PC-9 (cell line): ENCODE results near the gene RAB1B. TPM values are rescaled to one million over a fixed set of nuclear protein-coding genes. Genes with fewer than 3 reads are reported as not detected.

Experiments
- Bru-seq: library from RNA; stranded (reverse); fragments of 400-500 nt; gene quantifications from one replicate; lab custom pipeline; 2021; lab: Mats Ljungman, UMichigan
- BruChase-seq, 2 experiments: library from RNA; stranded (reverse); fragments of 400-500 nt; gene quantifications; one replicate each; lab custom pipeline; 2021; lab: Mats Ljungman, UMichigan
- BruUV-seq: library from RNA; stranded (reverse); fragments of 400-500 nt; replicated peaks from 2 replicates; lab custom pipeline; 2021; lab: Mats Ljungman, UMichigan
- CTCF ChIA-PET: fragments of 300-600 bp; sonication (Branson Sonifier 250); formaldehyde crosslinking; loops from one replicate; lab custom pipeline; 2022; ENCODE audit warnings: antibody characterized with exemption; lab: Charles Lee
- POLR2A ChIA-PET: fragments of 300-600 bp; sonication (Branson Sonifier 250); formaldehyde crosslinking; loops from one replicate; lab custom pipeline; 2022; ENCODE audit warnings: antibody characterized with exemption; ENCODE audit not compliant: unreplicated experiment; lab: Charles Lee
- DNase-seq, 2 experiments: peaks; one replicate each; pipeline versions ENCODE4 v3.0.0 to v3.0.0-alpha.2; 2015 to 2022; ENCODE audit warnings: mixed read lengths in 1 of 2
- H2AFZ ChIP-seq: fragments of 200-600 bp; sonication (generic); 2 replicates; pipeline ENCODE4 v1.8.1; 2017; ENCODE audit warnings: antibody characterized with exemption
- H3F3A ChIP-seq: fragments of 200-600 bp; sonication (generic); 2 replicates; pipeline ENCODE4 v1.8.1; 2017; ENCODE audit warnings: antibody characterized with exemption, mild to moderate bottlenecking, low read depth; ENCODE audit not compliant: insufficient read depth
- H3K27ac ChIP-seq: fragments of 200-600 bp; sonication (generic); 2 replicates; pipeline ENCODE4 v1.6.1; 2016; ENCODE audit warnings: mixed run types
- H3K27me3 ChIP-seq: fragments of 200-600 bp; sonication (generic); 2 replicates; pipeline ENCODE4 v1.6.1; 2016; ENCODE audit warnings: low read depth, mixed run types; ENCODE audit not compliant: insufficient read depth
- H3K36me3 ChIP-seq: fragments of 200-600 bp; sonication (generic); 2 replicates; pipeline ENCODE4 v1.6.1; 2016; ENCODE audit warnings: low read depth, mixed run types
- H3K4me1 ChIP-seq: fragments of 200-600 bp; sonication (generic); replicated peaks from 2 replicates; pipeline ENCODE4 v1.6.1; 2016; ENCODE audit warnings: mixed run types; ENCODE audit not compliant: insufficient read depth
- H3K4me2 ChIP-seq: fragments of 200-600 bp; sonication (generic); 2 replicates; pipeline ENCODE4 v1.6.1; 2017; ENCODE audit warnings: mixed run types
- H3K4me3 ChIP-seq: fragments of 200-600 bp; sonication (generic); 2 replicates; pipeline ENCODE4 v1.6.1; 2016; ENCODE audit warnings: mixed run types
- H3K79me2 ChIP-seq: fragments of 200-600 bp; sonication (generic); 2 replicates; pipeline ENCODE4 v1.6.1; 2017; ENCODE audit warnings: low read depth, mixed run types
- H3K9me2 ChIP-seq: fragments of 200-600 bp; sonication (generic); 2 replicates; pipeline ENCODE4 v1.8.1; 2017; ENCODE audit warnings: mild to moderate bottlenecking; ENCODE audit not compliant: insufficient read depth
- H3K9me3 ChIP-seq: fragments of 200-600 bp; sonication (generic); 2 replicates; pipeline ENCODE4 v1.8.1; 2016; ENCODE audit warnings: low read depth; ENCODE audit not compliant: insufficient read depth
- H4K20me1 ChIP-seq: fragments of 200-600 bp; sonication (generic); 2 replicates; pipeline ENCODE4 v1.8.1; 2017; ENCODE audit not compliant: insufficient read depth
- EZH2 ChIP-seq: fragments of 200-600 bp; sonication (generic); IDR thresholded peaks from 2 replicates; pipeline ENCODE4 v1.8.0; 2017; ENCODE audit warnings: antibody characterized with exemption, low read depth
- intact Hi-C: fragments of 100-400 bp; cut with micrococcal nuclease; formaldehyde crosslinking; loops from one replicate; pipeline ENCODE4 v1.10.0; 2022; ENCODE audit not compliant: unreplicated experiment
- long read RNA-seq: library from polyadenylated mRNA; stranded (forward); transcript quantifications from one replicate; pipeline ENCODE4 v2.0.0, GENCODE V29; 2022
- total RNA-seq: library from RNA; stranded (reverse); gene quantifications from 2 replicates; pipeline ENCODE4 v1.2.3, GENCODE V29; 2021
- TF ChIP-seq, protein P1 (sequence below): fragments of 200-600 bp; sonication (generic); conservative IDR thresholded peaks from 2 replicates; pipeline ENCODE4 v1.6.1; 2017; ENCODE audit warnings: mixed run types, antibody characterized with exemption, mild to moderate bottlenecking, moderate library complexity

Gene RAB1B
- 209 and 232 TPM in 2 replicates for total RNA-seq
- percentile 86 among the genes with signal in this experiment for Bru-seq, nascent RNA
- BruChase-seq, experiment 1, labeled RNA remaining after a 2-hour chase = percentile 89 among the genes with signal in this experiment
- percentile 96 among the genes with signal in this experiment for BruChase-seq, experiment 2, labeled RNA remaining after a 6-hour chase
- long read RNA-seq, transcript RAB1B-201 (6 exons, 2,007 nt) = major isoform, 15 of 114 reads
- long read RNA-seq, partial matches to known transcripts = 1 of 114 reads
- long read RNA-seq, other reads (novel, unspliced or antisense) = 98 of 114 reads

- H3K9me3 ChIP-seq = no peaks in the 10 kb centered on the region
These were observed at the start of gene RAB1B for GRCh38 chr11:66268244-66268951. TSS of gene RAB1B (plus strand) at chr11:66268639. CDS start at chr11:66268680, 41 bp downstream.

DNA sequence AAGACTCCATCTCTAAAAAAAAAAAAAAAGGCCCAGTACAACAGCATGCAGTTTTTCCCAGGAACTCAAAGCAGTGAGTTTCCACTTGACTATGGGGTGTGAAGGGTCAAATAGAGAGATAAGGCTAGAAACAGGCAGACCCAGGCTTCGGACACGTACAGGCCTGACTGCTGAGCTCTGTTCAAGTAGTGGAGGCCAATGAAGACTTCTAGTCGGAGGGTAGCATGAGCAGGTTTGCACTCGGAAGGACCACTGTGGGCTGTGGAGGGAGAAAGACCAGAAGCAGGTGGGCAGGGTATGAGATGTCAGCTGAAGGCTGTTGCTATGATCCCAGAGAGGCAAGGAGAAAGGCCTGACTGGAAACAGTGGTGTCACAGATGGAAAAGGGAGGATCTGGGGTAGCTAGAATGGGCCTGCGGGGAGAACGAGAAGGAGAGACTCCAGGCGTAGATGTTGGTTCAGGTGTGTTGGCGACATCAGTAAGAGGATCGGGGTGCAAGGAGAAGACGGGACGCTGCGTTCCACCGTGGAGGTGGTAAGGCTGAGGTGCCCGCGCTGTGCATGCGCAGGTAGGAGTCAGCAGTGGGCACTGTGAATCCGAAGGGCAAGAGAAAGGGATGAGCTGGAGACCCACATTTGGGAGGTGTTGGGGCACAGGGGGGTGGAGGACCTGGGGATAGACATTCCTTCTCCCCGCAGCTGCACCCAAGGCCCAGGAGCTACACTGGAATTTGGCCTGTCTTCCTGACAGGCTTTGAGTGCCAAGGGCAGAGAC is 49.4 kb upstream of the RAB1B start:
- POLR2A ChIA-PET = no interaction called here
- no peaks in the 10 kb centered on the region for H3K27me3 ChIP-seq
- DNase-seq = no peak
- H3K36me3 ChIP-seq = no peaks in the 10 kb centered on the region
- CTCF ChIA-PET = no interaction called here
- H3F3A ChIP-seq = peaks cover 7% of the 10 kb centered on the region; the same call in 1 of the 2 replicates
- no peak overlapping the region for H3K4me3 ChIP-seq
- H3K79me2 ChIP-seq = no peaks in the 10 kb centered on the region
- no TSS peak for BruUV-seq
- H3K9me2 ChIP-seq = no peaks in the 10 kb centered on the region
- no peaks in the 10 kb centered on the region for H4K20me1 ChIP-seq
- intact Hi-C loops = no loop called here
- TF ChIP-seq, protein P1, sequence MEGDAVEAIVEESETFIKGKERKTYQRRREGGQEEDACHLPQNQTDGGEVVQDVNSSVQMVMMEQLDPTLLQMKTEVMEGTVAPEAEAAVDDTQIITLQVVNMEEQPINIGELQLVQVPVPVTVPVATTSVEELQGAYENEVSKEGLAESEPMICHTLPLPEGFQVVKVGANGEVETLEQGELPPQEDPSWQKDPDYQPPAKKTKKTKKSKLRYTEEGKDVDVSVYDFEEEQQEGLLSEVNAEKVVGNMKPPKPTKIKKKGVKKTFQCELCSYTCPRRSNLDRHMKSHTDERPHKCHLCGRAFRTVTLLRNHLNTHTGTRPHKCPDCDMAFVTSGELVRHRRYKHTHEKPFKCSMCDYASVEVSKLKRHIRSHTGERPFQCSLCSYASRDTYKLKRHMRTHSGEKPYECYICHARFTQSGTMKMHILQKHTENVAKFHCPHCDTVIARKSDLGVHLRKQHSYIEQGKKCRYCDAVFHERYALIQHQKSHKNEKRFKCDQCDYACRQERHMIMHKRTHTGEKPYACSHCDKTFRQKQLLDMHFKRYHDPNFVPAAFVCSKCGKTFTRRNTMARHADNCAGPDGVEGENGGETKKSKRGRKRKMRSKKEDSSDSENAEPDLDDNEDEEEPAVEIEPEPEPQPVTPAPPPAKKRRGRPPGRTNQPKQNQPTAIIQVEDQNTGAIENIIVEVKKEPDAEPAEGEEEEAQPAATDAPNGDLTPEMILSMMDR = no peak
- TF ChIP-seq EZH2 = no peak
- no peak overlapping the region for H3K27ac ChIP-seq
- H2AFZ ChIP-seq = no peak overlapping the region
- no peaks in the 10 kb centered on the region for H3K9me3 ChIP-seq
- H3K4me1 ChIP-seq = no peaks in the 10 kb centered on the region; the same call in 1 of the 2 replicates
- no peak overlapping the region for H3K4me2 ChIP-seq

More at GRCh38 chr11:66268244-66268951, at the start of gene RAB1B:
- Histone ChIP-seq H3K36me3 (peaks cover 22% of the 10 kb centered on the region), H3K4me3 (peak within 1 kb of the TSS; percentile 95), H3K9me2 (no peaks in the 10 kb centered on the region), H3K27ac (peak within 1 kb of the TSS; percentile 57), H3F3A (peaks cover 31% of the 10 kb centered on the region; the same call in 1 of the 2 replicates), H2AFZ (peak within 1 kb of the TSS; percentile 78), H3K4me2 (peak within 1 kb of the TSS; percentile 99), H3K27me3 (no peaks in the 10 kb centered on the region), H3K4me1 (peaks cover 8% of the 10 kb centered on the region), H3K79me2 (peaks cover 32% of the 10 kb centered on the region), H4K20me1 (peaks cover 40% of the 10 kb centered on the region)
- intact Hi-C loops = loop anchor here (1.0 to 5.0 kb wide), 2 partner anchors 80 to 256 kb away; partner anchors contain the start of gene CST6
- TF ChIP-seq, protein P1 = no peak
- TF ChIP-seq EZH2 = no peak
- BruUV-seq = no TSS peak
- CTCF ChIA-PET = interaction anchor here (0.6 to 0.7 kb wide), 2 partner anchors 77 to 188 kb away, joined by 7 to 11 read pairs; no protein-coding TSS in a partner anchor
- peak; percentile 98 to 100 for DNase-seq
- POLR2A ChIA-PET = interaction anchor here (0.5 to 0.8 kb wide), 5 partner anchors 44 to 1322 kb away, joined by 3 to 12 read pairs (median 4); partner anchors contain the start of gene FIBP
